Measurements from ENCODE around the gene TOM1. TPM values are rescaled to one million over a fixed set of nuclear protein-coding genes. Genes with fewer than 3 reads are reported as not detected.

Gene TOM1
- total RNA-seq, 1 experiment from 2014 or later: 22.3 TPM

DNA sequence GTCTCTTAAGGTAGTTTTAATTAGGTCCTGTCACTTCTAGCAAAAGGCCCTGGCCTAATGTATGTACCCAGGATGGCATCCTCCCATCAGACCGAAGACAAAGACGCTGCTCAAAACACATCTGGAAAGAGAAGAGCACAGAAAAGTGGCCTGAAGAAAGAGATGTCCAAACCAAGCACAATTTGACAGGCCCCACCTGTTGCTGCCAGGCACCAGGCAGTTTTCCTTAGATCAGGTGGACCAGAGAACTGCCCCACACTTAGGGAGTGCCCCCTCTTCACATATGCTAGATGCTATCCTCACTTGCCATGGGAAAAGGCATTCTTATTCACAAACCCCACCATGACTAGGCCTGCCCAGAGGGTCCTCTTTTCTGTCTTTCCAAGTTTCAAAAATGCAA, 45.7 kb upstream of the TOM1 start:
- Histone ChIP-seq H3K56ac (ENCODE audit: insufficient read length, low read depth, low read length) (no peak overlapping the region), H3K79me2 (ENCODE audit: insufficient read depth, low read length) (peaks cover 6% of the 10 kb centered on the region; the same call in 1 of the 2 replicates), H3K4ac (ENCODE audit: low read depth, low read length) (no peak overlapping the region), H3K79me1 (ENCODE audit: insufficient read depth, low read depth, low read length, poor library complexity, severe bottlenecking) (no peaks in the 10 kb centered on the region), H2AK5ac (ENCODE audit: insufficient read length, low read length) (no peak overlapping the region), H3K9me3 (ENCODE audit: control insufficient read depth, low read depth, low read length) (no peaks in the 10 kb centered on the region), H4K8ac (replicated peaks; ENCODE audit: insufficient read length, low read depth, low read length) (no peak overlapping the region), H3T11ph (ENCODE audit: low read length) (no peak overlapping the region), H2BK120ac (ENCODE audit: low read depth, low read length, poor library complexity, severe bottlenecking) (no peak overlapping the region), H3K18ac (ENCODE audit: insufficient read length, low read depth, low read length) (no peak overlapping the region), H3K27ac (ENCODE audit: insufficient read length, low read depth, low read length) (no peak overlapping the region), H2BK15ac (ENCODE audit: low read depth, low read length) (no peak overlapping the region), H3K4me1 (ENCODE audit: insufficient read depth, low read length) (no peaks in the 10 kb centered on the region), H3K4me2 (ENCODE audit: insufficient read depth, insufficient read length, low read length) (no peak overlapping the region), H2BK12ac (ENCODE audit: insufficient read length, low read depth, low read length) (no peak overlapping the region), H3K14ac (ENCODE audit: insufficient read depth, low read length) (no peak overlapping the region), H3K9ac (ENCODE audit: extremely low read depth, insufficient read length, low read length) (no peak overlapping the region), H3K27me3 (ENCODE audit: insufficient read depth, low read length) (no peaks in the 10 kb centered on the region), H2BK20ac (ENCODE audit: low read depth, low read length, poor library complexity, severe bottlenecking) (no peak overlapping the region), H3K23ac (ENCODE audit: insufficient read length, low read depth, low read length) (no peak overlapping the region), H4K91ac (ENCODE audit: insufficient read length, low read depth, low read length) (no peak overlapping the region), H4K20me1 (ENCODE audit: control insufficient read depth, insufficient read depth, insufficient read length) (no peaks in the 10 kb centered on the region), H3K23me2 (ENCODE audit: insufficient read length, low read depth, low read length, poor library complexity, severe bottlenecking) (peaks cover 11% of the 10 kb centered on the region), H2AFZ (ENCODE audit: low read length) (no peak overlapping the region), H2BK5ac (ENCODE audit: insufficient read length, low read length) (no peak overlapping the region), H4K5ac (ENCODE audit: insufficient read length, low read depth, low read length) (no peak overlapping the region)
- WGBS (ENCODE audit: extremely low coverage, insufficient read length, low lambda C conversion rate): no CpG with 5 or more reads among the region's 2 CpGs
- no peak for DNase-seq
- TF ChIP-seq, protein P1, sequence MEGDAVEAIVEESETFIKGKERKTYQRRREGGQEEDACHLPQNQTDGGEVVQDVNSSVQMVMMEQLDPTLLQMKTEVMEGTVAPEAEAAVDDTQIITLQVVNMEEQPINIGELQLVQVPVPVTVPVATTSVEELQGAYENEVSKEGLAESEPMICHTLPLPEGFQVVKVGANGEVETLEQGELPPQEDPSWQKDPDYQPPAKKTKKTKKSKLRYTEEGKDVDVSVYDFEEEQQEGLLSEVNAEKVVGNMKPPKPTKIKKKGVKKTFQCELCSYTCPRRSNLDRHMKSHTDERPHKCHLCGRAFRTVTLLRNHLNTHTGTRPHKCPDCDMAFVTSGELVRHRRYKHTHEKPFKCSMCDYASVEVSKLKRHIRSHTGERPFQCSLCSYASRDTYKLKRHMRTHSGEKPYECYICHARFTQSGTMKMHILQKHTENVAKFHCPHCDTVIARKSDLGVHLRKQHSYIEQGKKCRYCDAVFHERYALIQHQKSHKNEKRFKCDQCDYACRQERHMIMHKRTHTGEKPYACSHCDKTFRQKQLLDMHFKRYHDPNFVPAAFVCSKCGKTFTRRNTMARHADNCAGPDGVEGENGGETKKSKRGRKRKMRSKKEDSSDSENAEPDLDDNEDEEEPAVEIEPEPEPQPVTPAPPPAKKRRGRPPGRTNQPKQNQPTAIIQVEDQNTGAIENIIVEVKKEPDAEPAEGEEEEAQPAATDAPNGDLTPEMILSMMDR (conservative IDR thresholded peaks at IDR 0.05): no peak
- Mint-ChIP-seq H3K4me1 (peaks cover 16 to 17% of the 10 kb centered on the region in 2 experiments), H3K27me3 (ENCODE audit: low read depth) (peaks cover 7% of the 10 kb centered on the region), H3K36me3 (ENCODE audit: insufficient read depth in 1 of 3, low read depth in 3 of 3) (peaks cover 0 to 11% (median 1%) of the 10 kb centered on the region in 3 experiments; a peak in 4 of 7 replicates), H3K9me3 (no peaks in the 10 kb centered on the region), H3K4me3 (no peak overlapping the region), H3K27ac (no peak overlapping the region; a peak in 1 of 7 replicates)
